Panc1 (cell line): ENCODE measurements around the gene EPS8L1. TPM values are rescaled to one million over a fixed set of nuclear protein-coding genes. Genes with fewer than 3 reads are reported as not detected.
"Not testable (repeated sequence)": the region's sequence is repeated elsewhere in the genome, so short reads cannot be mapped to it uniquely, and the experiment has no call there.

Source experiments
- ATAC-seq: fragments of 200-7000 bp; cut with Tn5 transposase; 2 replicates; pipeline ENCODE4 v1.9.1; 2020; ENCODE audit warnings: mild to moderate bottlenecking, moderate library complexity
- Bru-seq: library from RNA; stranded (reverse); fragments of 400-500 nt; gene quantifications from one replicate; lab custom pipeline; 2021; lab: Mats Ljungman, UMichigan
- BruChase-seq, 2 experiments: library from RNA; stranded (reverse); fragments of 400-500 nt; gene quantifications; one replicate each; lab custom pipeline; 2021; lab: Mats Ljungman, UMichigan
- BruUV-seq: library from RNA; stranded (reverse); fragments of 400-500 nt; replicated peaks from 2 replicates; lab custom pipeline; 2021; lab: Mats Ljungman, UMichigan
- CTCF ChIA-PET: fragments of 300-600 bp; sonication (Branson Sonifier 250); formaldehyde crosslinking; loops from one replicate; lab custom pipeline; 2022; ENCODE audit warnings: antibody characterized with exemption; lab: Charles Lee
- POLR2A ChIA-PET: fragments of 300-600 bp; sonication (Branson Sonifier 250); formaldehyde crosslinking; loops from one replicate; lab custom pipeline; 2022; ENCODE audit warnings: antibody characterized with exemption; lab: Charles Lee
- DNase-seq: peaks from one replicate; pipeline ENCODE4 v3.0.0-alpha.2; 2010; ENCODE audit warnings: low read depth, low spot score
- H3K27ac ChIP-seq: 2 replicates; pipeline ENCODE4 v1.5.1; 2011; ENCODE audit warnings: mild to moderate bottlenecking, low read length, inconsistent platforms
- H3K27me3 ChIP-seq: fragments of 200-500 bp; sonication (Bioruptor generic); 2 replicates; pipeline ENCODE4 v1.6.0; 2014; ENCODE audit warnings: low read length, inconsistent platforms; ENCODE audit not compliant: control insufficient read depth, insufficient read depth
- H3K36me3 ChIP-seq: fragments of 200-500 bp; sonication (Bioruptor generic); 2 replicates; pipeline ENCODE4 v1.5.1; 2014; ENCODE audit warnings: inconsistent platforms, mild to moderate bottlenecking, low read length, moderate library complexity; ENCODE audit not compliant: control insufficient read depth, insufficient read depth
- H3K4me1 ChIP-seq: 2 replicates; pipeline ENCODE4 v1.5.1; 2011; ENCODE audit warnings: inconsistent platforms, mild to moderate bottlenecking, low read length, moderate library complexity; ENCODE audit not compliant: control insufficient read depth, insufficient read depth
- H3K4me3 ChIP-seq, 2 experiments: 2 replicates each; pipeline ENCODE4 v1.5.1; 2011 to 2012; ENCODE audit warnings: low read depth in 2 of 2, low read length in 2 of 2, mild to moderate bottlenecking in 2 of 2, inconsistent platforms in 1 of 2, moderate library complexity in 1 of 2
- H3K9me3 ChIP-seq: fragments of 200-500 bp; sonication (Bioruptor generic); 2 replicates; pipeline ENCODE4 v1.5.1; 2014; ENCODE audit warnings: low read depth, mild to moderate bottlenecking, inconsistent platforms, low read length, moderate library complexity; ENCODE audit not compliant: control insufficient read depth, insufficient read depth
- CTCF ChIP-seq: fragments of 450-650 bp; IDR thresholded peaks from 2 replicates; pipeline ENCODE4 v1.5.1; 2017; ENCODE audit warnings: mild to moderate bottlenecking
- POLR2AphosphoS5 ChIP-seq: IDR thresholded peaks from 2 replicates; pipeline ENCODE4 v1.6.1; 2012; ENCODE audit warnings: mild to moderate bottlenecking, low read depth, low read length, moderate library complexity
- REST ChIP-seq, 2 experiments: IDR thresholded peaks; 2 replicates each; pipeline ENCODE4 v1.6.1; 2011 to 2012; ENCODE audit warnings: low read depth in 2 of 2, control low read depth in 1 of 2, low read length in 1 of 2, mild to moderate bottlenecking in 1 of 2, moderate library complexity in 1 of 2; ENCODE audit not compliant: insufficient read depth in 1 of 2
- SIN3A ChIP-seq: IDR thresholded peaks from 2 replicates; pipeline ENCODE4 v1.6.1; 2012; ENCODE audit warnings: low read depth, mild to moderate bottlenecking, low read length, moderate library complexity, borderline replicate concordance; ENCODE audit not compliant: insufficient read depth
- TCF7L2 ChIP-seq: IDR thresholded peaks from 2 replicates; pipeline ENCODE4 v1.6.1; 2011; ENCODE audit warnings: mild to moderate bottlenecking, low read depth, low read length, inconsistent platforms
- in situ Hi-C: cut with HindIII; loops from 2 replicates; pipeline ENCODE4 v1.10.0; 2016; ENCODE audit warnings: low sequenced_read_pairs, low pct_unique_long_range_greater_than_20kb
- intact Hi-C: fragments of 100-400 bp; cut with micrococcal nuclease; formaldehyde crosslinking; loops from one replicate; pipeline ENCODE4 v1.10.0; 2022; ENCODE audit not compliant: unreplicated experiment
- long read RNA-seq: library from polyadenylated mRNA; unstranded; transcript quantifications from one replicate; pipeline ENCODE4 v2.0.0, GENCODE V29; 2021; ENCODE audit not compliant: unreplicated experiment
- polyA plus RNA-seq: library from polyadenylated mRNA; unstranded; fragments of >200 nt; gene quantifications from one replicate; pipeline ENCODE4 v1.2.1, GENCODE V29; 2012; ENCODE audit warnings: missing spikeins; ENCODE audit not compliant: insufficient read length
- total RNA-seq: library from RNA; stranded (reverse); gene quantifications from one replicate; pipeline ENCODE4 v1.2.1, GENCODE V29; 2021; ENCODE audit not compliant: unreplicated experiment

Gene EPS8L1
- 11.0 TPM for total RNA-seq
- polyA plus RNA-seq = 27.5 TPM
- percentile 27 among the genes with signal in this experiment for Bru-seq, nascent RNA
- BruChase-seq, experiment 1, labeled RNA remaining after a 2-hour chase = percentile 42 among the genes with signal in this experiment
- percentile 48 among the genes with signal in this experiment for BruChase-seq, experiment 2, labeled RNA remaining after a 6-hour chase
- long read RNA-seq, partial matches to known transcripts = 1 of 18 reads
- long read RNA-seq, other reads (novel, unspliced or antisense) = 12 of 18 reads

- Histone ChIP-seq H3K27ac (no peak within 1 kb of the TSS), H3K9me3 (no peaks in the 10 kb centered on the region), H3K4me3 (no peak within 1 kb of the TSS), H3K36me3 (no peaks in the 10 kb centered on the region), H3K4me1 (peaks cover 17% of the 10 kb centered on the region), H3K27me3 (no peaks in the 10 kb centered on the region)
- in situ Hi-C loops (no loop called here), intact Hi-C loops (no loop called here)
- BruUV-seq = no TSS peak
- DNase-seq (no peak), ATAC-seq (no peak)
- no peak for TF ChIP-seq CTCF
- no peak for TF ChIP-seq REST (IDR thresholded peaks at IDR 0.05; ENCODE audit: insufficient read depth in 1 of 2, low read depth in 2 of 2, low read length in 1 of 2)
- TF ChIP-seq POLR2AphosphoS5 = no peak
- TF ChIP-seq SIN3A = no peak
- TF ChIP-seq TCF7L2 = no peak
- ChIA-PET CTCF (interaction anchor here (1.1 kb wide), 1 partner anchor 10 kb away, joined by 3 read pairs; no protein-coding TSS in a partner anchor), POLR2A (interaction anchor here (0.6 kb wide), 1 partner anchor 30 kb away, joined by 3 read pairs; no protein-coding TSS in a partner anchor)
Measured at GRCh38 chr19:55075371-55075998, at the start of gene EPS8L1. Gene EPS8L1 (plus strand): TSS chr19:55075869. CDS start chr19:55076445, 576 bp downstream.

GRCh38 chr19:55027140-55027471, 48.6 kb upstream of the EPS8L1 start:
- intact Hi-C loops, BruUV-seq, in situ Hi-C loops, ATAC-seq, POLR2A ChIA-PET, H3K36me3 ChIP-seq, H3K9me3 ChIP-seq, DNase-seq, H3K27ac ChIP-seq, CTCF ChIA-PET, H3K27me3 ChIP-seq, H3K4me1 ChIP-seq: not testable (repeated sequence)
- H3K4me3 ChIP-seq = peak overlapping the region; percentile 73 to 89
